Nephron progenitor cell (in vitro differentiated cells): ENCODE results near the gene DYNC2H1.

Experiments used
- DNase-seq: peaks from one replicate; pipeline ENCODE4 v3.0.0; 2021
- H3K27ac Mint-ChIP-seq: 2 replicates; pipeline ENCODE4 v1.8.0; 2021; ENCODE audit warnings: mild to moderate bottlenecking, moderate library complexity, mixed read lengths
- H3K27me3 Mint-ChIP-seq: 2 replicates; pipeline ENCODE4 v1.8.0; 2021; ENCODE audit warnings: mild to moderate bottlenecking, low read depth, mixed read lengths; ENCODE audit not compliant: poor library complexity
- H3K36me3 Mint-ChIP-seq: 2 replicates; pipeline ENCODE4 v1.8.0; 2021; ENCODE audit warnings: low read depth, mixed read lengths
- H3K4me1 Mint-ChIP-seq: 2 replicates; pipeline ENCODE4 v1.8.0; 2021; ENCODE audit warnings: mixed read lengths
- H3K4me3 Mint-ChIP-seq: 2 replicates; pipeline ENCODE4 v1.8.0; 2021; ENCODE audit warnings: mild to moderate bottlenecking, moderate library complexity, mixed read lengths
- H3K9me3 Mint-ChIP-seq: 2 replicates; pipeline ENCODE4 v1.8.0; 2021; ENCODE audit warnings: mild to moderate bottlenecking, moderate library complexity, mixed read lengths
- CTCF ChIP-seq: fragments of 200-600 bp; sonication (generic); IDR thresholded peaks from 2 replicates; pipeline ENCODE4 v1.5.0; 2021; ENCODE audit warnings: antibody characterized with exemption

DYNC2H1 gene

DNA sequence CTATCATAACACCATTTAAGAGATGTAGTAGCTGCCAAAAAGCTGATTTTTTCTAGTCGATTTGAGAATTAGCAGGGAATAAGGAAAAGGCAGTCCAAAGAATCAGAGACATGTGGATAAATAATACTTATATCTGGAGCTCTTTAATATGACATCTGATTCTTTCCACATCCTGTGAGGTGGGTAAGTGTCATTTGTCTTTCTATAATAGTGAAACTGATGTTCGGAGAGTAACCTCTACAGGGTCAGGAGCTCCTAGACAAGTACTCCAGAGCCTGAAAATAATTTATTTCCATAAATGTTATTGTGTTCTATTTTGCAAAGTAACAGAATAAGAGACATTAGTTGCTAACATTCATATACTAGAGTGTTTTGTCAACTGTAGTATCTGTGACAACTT lies 367.6 kb downstream of the DYNC2H1 start:
- H3K4me1 Mint-ChIP-seq: no peaks in the 10 kb centered on the region
- no peak overlapping the region for H3K4me3 Mint-ChIP-seq
- TF ChIP-seq CTCF: no peak
- H3K27me3 Mint-ChIP-seq: no peaks in the 10 kb centered on the region
- no peaks in the 10 kb centered on the region for H3K36me3 Mint-ChIP-seq
- DNase-seq: no peak
- H3K9me3 Mint-ChIP-seq: no peaks in the 10 kb centered on the region
- no peak overlapping the region for H3K27ac Mint-ChIP-seq

GRCh38 chr11:103480421-103480820 lies 371.2 kb downstream of the DYNC2H1 start:
- Mint-ChIP-seq H3K27ac (no peak overlapping the region), H3K4me3 (no peak overlapping the region), H3K27me3 (no peaks in the 10 kb centered on the region), H3K4me1 (no peaks in the 10 kb centered on the region), H3K9me3 (no peaks in the 10 kb centered on the region), H3K36me3 (no peaks in the 10 kb centered on the region)
- no peak for TF ChIP-seq CTCF
- DNase-seq: no peak

GRCh38 chr11:103483996-103484395 lies 374.8 kb downstream of the DYNC2H1 start:
- Mint-ChIP-seq H3K36me3 (no peaks in the 10 kb centered on the region), H3K27me3 (no peaks in the 10 kb centered on the region)

DNA sequence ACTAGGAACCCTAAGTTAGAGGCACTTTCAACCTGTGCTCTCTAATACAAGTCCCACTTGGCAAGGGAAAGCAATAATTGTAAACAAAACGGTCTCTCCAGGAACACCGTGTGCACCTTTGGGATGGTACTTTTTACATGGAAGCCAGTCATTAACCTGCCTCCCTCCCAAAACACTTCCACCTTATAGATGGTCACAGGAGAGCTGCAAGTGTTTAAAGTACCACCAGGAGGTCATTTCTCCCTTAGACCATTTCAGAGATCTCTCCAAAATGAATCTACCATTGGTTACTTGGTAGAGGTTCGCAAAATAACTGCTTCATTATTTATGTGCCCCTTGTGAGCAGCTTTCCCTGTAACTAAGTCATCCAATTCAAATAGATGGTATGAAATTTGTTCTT lies 375.3 kb downstream of the DYNC2H1 start:
- TF ChIP-seq CTCF: no peak
- DNase-seq: no peak
- no peaks in the 10 kb centered on the region for H3K9me3 Mint-ChIP-seq
- H3K4me3 Mint-ChIP-seq: no peak overlapping the region
- no peaks in the 10 kb centered on the region for H3K27me3 Mint-ChIP-seq
- no peaks in the 10 kb centered on the region for H3K4me1 Mint-ChIP-seq
- H3K36me3 Mint-ChIP-seq: no peaks in the 10 kb centered on the region
- H3K27ac Mint-ChIP-seq: no peak overlapping the region

More at GRCh38 chr11:103483996-103484395, 374.8 kb downstream of the DYNC2H1 start:
- no peaks in the 10 kb centered on the region for H3K9me3 Mint-ChIP-seq
- no peak overlapping the region for H3K27ac Mint-ChIP-seq
- H3K4me1 Mint-ChIP-seq: no peaks in the 10 kb centered on the region
- TF ChIP-seq CTCF: no peak
- H3K4me3 Mint-ChIP-seq: no peak overlapping the region
- DNase-seq: no peak

DNA sequence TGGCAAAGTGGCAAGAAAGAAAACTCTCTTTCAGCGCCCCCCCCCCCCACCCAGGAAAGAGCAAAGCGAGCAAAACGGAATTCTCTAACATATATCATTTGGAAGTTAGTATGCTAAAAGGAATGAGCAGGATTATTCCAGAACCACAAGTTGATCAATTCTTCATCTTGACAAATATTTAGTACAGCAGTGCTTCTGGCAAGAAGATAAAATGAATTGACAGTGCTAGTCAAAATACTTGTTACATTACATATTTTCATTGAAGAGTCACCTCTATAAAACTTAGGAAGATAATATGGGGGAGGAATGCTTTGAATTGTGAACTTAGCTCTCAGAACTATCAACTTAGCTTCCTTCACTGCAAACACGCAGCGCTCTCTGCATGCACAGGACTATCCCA lies 377.4 kb downstream of the DYNC2H1 start:
- no peak overlapping the region for H3K27ac Mint-ChIP-seq
- no peak overlapping the region for H3K4me3 Mint-ChIP-seq
- no peaks in the 10 kb centered on the region for H3K27me3 Mint-ChIP-seq
- no peak for DNase-seq
- H3K9me3 Mint-ChIP-seq: no peaks in the 10 kb centered on the region
- no peaks in the 10 kb centered on the region for H3K36me3 Mint-ChIP-seq
- TF ChIP-seq CTCF: no peak
- H3K4me1 Mint-ChIP-seq: no peaks in the 10 kb centered on the region

DNA sequence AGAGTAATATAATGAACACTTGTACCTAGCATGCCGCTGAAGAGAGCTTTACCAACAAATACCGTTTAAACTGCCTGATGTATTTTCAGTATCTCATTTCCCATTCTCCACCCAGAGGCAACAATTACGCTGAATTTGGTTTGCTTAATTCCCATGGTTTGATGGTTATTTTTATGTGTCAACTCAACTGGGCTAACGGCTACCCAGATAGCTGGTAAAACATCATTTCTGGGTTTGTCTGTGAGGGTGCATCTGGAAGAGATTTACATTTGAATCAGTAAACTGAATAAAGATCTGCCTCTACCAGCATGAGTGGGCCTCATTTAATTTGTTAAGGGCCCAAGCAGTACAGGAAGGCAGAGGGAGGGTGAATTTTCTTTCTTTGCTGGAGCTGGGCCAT lies 377.9 kb downstream of the DYNC2H1 start:
- Mint-ChIP-seq H3K36me3 (no peaks in the 10 kb centered on the region), H3K27me3 (no peaks in the 10 kb centered on the region), H3K9me3 (no peaks in the 10 kb centered on the region), H3K4me1 (no peaks in the 10 kb centered on the region), H3K27ac (no peak overlapping the region), H3K4me3 (no peak overlapping the region)
- no peak for TF ChIP-seq CTCF
- DNase-seq: no peak
